RWPE2 (cell line): ENCODE measurements around the gene ARAF.

Source experiments
- ATAC-seq: fragments of 200-7000 bp; cut with Tn5 transposase; 3 replicates; pipeline ENCODE4 v1.9.1; 2021; ENCODE audit warnings: low read depth
- DNase-seq: peaks from one replicate; pipeline ENCODE4 v3.0.0-alpha.2; 2020; ENCODE audit warnings: low spot score
- H3K27ac ChIP-seq: fragments of 450-650 bp; 2 replicates; pipeline ENCODE4 v1.5.1; 2017; ENCODE audit warnings: mild to moderate bottlenecking; ENCODE audit not compliant: poor library complexity, severe bottlenecking
- H3K27me3 ChIP-seq: fragments of 250-450 bp; sonication (Bioruptor Pico); 2 replicates; pipeline ENCODE4 v1.5.1; 2021; ENCODE audit warnings: mild to moderate bottlenecking, moderate library complexity; ENCODE audit not compliant: insufficient read depth, poor library complexity, severe bottlenecking
- H3K36me3 ChIP-seq: fragments of 250-450 bp; sonication (Bioruptor Pico); 2 replicates; pipeline ENCODE4 v1.5.1; 2020; ENCODE audit warnings: low read depth, mild to moderate bottlenecking, moderate library complexity
- H3K4me1 ChIP-seq: fragments of 250-450 bp; sonication (Bioruptor Pico); 2 replicates; pipeline ENCODE4 v1.5.1; 2021; ENCODE audit warnings: mild to moderate bottlenecking, moderate library complexity; ENCODE audit not compliant: insufficient read depth, poor library complexity, severe bottlenecking
- H3K4me3 ChIP-seq: fragments of 250-450 bp; sonication (Bioruptor Pico); 2 replicates; pipeline ENCODE4 v1.5.1; 2021; ENCODE audit warnings: mild to moderate bottlenecking, moderate library complexity; ENCODE audit not compliant: severe bottlenecking
- H3K9me3 ChIP-seq: fragments of 250-450 bp; sonication (Bioruptor Pico); 2 replicates; pipeline ENCODE4 v1.5.1; 2021; ENCODE audit warnings: mild to moderate bottlenecking, moderate library complexity; ENCODE audit not compliant: severe bottlenecking
- TF ChIP-seq, protein P1 (sequence below): fragments of 450-650 bp; IDR thresholded peaks from one replicate; pipeline ENCODE4 v1.5.1; 2017; ENCODE audit warnings: mild to moderate bottlenecking, moderate library complexity; ENCODE audit not compliant: poor library complexity, severe bottlenecking

Gene ARAF

DNA sequence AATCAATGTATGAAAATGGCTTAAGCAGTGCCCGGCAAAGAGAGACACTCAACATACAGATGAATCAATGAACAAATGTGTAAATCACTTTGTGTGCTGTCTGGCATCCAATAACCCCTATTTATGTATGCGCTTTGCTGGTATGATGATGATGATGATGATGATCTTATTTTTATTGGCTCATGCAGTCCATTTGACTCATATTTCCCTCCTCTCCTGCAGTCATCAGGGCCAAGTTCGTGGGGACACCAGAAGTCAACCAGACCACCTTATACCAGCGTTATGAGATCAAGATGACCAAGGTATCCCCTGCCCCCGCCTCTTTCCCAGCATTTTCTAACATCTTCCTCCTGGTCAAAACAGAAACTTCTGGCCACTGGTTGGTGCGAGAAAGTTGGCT is 23.7 kb downstream of the ARAF start:
- H3K9me3 ChIP-seq = no peaks in the 10 kb centered on the region
- H3K4me3 ChIP-seq = no peak overlapping the region
- H3K4me1 ChIP-seq = peaks cover 4% of the 10 kb centered on the region
- ATAC-seq = no peak
- H3K27ac ChIP-seq = no peak overlapping the region
- DNase-seq = no peak
- H3K27me3 ChIP-seq = no peaks in the 10 kb centered on the region
- TF ChIP-seq, protein P1, sequence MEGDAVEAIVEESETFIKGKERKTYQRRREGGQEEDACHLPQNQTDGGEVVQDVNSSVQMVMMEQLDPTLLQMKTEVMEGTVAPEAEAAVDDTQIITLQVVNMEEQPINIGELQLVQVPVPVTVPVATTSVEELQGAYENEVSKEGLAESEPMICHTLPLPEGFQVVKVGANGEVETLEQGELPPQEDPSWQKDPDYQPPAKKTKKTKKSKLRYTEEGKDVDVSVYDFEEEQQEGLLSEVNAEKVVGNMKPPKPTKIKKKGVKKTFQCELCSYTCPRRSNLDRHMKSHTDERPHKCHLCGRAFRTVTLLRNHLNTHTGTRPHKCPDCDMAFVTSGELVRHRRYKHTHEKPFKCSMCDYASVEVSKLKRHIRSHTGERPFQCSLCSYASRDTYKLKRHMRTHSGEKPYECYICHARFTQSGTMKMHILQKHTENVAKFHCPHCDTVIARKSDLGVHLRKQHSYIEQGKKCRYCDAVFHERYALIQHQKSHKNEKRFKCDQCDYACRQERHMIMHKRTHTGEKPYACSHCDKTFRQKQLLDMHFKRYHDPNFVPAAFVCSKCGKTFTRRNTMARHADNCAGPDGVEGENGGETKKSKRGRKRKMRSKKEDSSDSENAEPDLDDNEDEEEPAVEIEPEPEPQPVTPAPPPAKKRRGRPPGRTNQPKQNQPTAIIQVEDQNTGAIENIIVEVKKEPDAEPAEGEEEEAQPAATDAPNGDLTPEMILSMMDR = no peak
- H3K36me3 ChIP-seq = peaks cover 9% of the 10 kb centered on the region

DNA sequence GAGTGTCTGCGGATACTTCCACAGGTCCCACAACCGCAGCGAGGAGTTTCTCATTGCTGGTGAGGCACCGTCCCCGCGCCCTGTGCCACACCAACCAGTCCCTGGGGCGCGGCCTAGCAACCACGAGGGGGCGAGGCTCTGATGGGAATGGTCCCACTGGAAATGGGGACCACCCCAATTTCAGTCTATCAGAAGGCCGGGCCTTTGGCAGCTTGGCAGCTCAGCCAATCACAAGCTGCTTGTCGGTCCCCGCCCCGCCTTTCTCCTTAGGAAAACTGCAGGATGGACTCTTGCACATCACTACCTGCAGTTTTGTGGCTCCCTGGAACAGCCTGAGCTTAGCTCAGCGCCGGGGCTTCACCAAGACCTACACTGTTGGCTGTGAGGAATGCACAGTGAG is 24.3 kb downstream of the ARAF start:
- TF ChIP-seq, protein P1 = no peak
- no peaks in the 10 kb centered on the region for H3K9me3 ChIP-seq
- no peak for ATAC-seq
- peaks cover 4% of the 10 kb centered on the region for H3K4me1 ChIP-seq
- H3K27me3 ChIP-seq = no peaks in the 10 kb centered on the region
- peaks cover 9% of the 10 kb centered on the region for H3K36me3 ChIP-seq
- H3K27ac ChIP-seq = no peak overlapping the region
- H3K4me3 ChIP-seq = no peak overlapping the region
- DNase-seq = no peak

DNA sequence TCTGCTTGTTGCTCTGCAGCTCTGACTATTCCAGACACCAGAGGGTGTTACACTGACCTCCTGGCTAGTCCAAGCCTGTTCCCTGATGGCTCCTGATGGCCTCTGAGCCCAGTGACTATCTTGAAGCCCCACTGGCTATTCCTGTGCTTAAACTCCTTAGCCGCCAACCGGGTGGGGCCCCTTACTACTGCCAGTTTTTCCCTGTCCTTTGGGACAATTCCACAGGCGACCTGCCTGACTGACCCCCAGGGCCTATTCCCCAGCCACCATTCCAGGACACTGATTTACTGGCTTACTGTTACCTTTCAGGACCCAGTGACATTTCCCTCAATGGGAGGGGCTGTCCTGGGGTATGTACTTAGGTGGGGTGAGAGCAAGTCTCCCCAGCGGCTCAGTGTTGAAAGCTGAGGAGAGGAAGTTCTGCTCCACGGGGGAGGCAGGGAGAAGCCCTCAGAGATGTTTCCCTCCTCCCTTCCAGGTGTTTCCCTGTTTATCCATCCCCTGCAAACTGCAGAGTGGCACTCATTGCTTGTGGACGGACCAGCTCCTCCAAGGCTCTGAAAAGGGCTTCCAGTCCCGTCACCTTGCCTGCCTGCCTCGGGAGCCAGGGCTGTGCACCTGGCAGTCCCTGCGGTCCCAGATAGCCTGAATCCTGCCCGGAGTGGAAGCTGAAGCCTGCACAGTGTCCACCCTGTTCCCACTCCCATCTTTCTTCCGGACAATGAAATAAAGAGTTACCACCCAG is 25.2 kb downstream of the ARAF start:
- no peak overlapping the region for H3K27ac ChIP-seq
- peaks cover 4% of the 10 kb centered on the region for H3K4me1 ChIP-seq
- DNase-seq (no peak), ATAC-seq (no peak)
- no peak overlapping the region for H3K4me3 ChIP-seq
- no peaks in the 10 kb centered on the region for H3K27me3 ChIP-seq
- TF ChIP-seq, protein P1 = no peak
- H3K9me3 ChIP-seq = no peaks in the 10 kb centered on the region
- peaks cover 9% of the 10 kb centered on the region for H3K36me3 ChIP-seq

DNA sequence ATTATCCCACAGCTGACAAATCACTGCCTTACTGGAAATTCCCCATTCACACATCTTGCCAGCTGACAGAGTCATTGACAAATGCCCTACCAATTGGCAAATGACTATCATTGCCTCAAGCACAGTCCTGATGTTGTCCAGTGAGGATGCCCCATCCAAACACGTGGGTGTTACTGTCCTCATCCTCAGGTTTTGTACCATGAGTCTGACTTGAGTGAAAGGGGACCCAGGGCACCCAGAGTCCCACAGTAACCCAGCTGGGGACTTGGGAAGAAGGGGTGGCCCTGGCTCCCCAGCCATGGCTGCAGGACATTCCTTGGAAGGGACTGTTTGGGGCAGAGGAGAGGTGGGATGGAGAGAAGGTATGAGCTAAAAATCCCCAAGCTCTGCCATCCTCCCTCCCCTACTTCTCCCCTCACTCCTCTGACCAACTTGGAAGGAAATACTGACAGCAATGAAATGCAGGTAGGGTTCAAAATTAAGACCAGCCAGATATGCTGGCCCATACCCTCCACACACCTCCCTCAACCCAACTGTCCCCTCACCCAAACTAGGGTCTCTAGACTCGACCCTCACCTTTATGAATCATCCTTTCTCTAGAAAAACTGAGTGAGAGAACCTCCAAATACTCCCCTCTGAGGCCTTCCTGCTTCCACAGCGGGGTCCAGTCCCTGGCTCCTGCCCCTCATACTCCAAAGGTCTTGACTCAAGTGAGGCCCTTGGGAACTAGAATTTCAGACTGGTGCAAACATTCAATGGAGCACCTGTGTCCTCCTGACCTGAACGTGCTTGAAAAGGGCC is 26.3 kb downstream of the ARAF start:
- TF ChIP-seq, protein P1 = no peak
- DNase-seq (no peak), ATAC-seq (no peak)
- Histone ChIP-seq H3K4me3 (no peak overlapping the region), H3K27me3 (no peaks in the 10 kb centered on the region), H3K9me3 (no peaks in the 10 kb centered on the region), H3K36me3 (peaks cover 9% of the 10 kb centered on the region), H3K27ac (no peak overlapping the region), H3K4me1 (no peaks in the 10 kb centered on the region)
